Bone marrow (tissue), 2 donors: Measurements from ENCODE around the gene PDE4A.

ENCODE experiments used
- DNase-seq, 2 donors: peaks; one replicate each; lab custom pipeline; 2025; lab: John Stamatoyannopoulos, UW

The PDE4A gene

DNA sequence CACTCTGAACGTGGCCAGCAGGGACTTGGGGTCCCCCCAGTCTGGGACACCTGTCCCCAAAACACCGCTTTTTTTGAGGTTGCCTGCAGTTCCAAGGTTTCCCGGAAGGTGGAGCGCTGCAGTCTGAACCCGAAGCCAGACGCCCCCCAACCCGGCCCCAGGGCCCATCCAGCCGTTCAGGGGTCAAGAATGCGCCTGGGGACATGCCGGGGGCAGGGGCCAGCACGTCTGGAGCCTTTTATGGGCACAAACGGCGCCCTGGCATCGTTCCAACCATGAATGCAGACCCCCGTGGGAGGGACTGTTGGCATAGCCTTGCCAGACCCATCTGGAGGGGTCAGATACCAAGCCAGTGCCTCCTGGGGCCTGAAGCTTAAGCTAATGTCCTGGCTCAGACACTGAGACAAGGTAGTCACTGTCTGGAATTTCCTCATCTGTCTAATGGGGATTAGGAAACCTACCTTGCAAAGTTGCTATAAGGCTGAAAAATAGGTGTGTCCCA is 90.0 kb downstream of the PDE4A start:
- no peak for DNase-seq

DNA sequence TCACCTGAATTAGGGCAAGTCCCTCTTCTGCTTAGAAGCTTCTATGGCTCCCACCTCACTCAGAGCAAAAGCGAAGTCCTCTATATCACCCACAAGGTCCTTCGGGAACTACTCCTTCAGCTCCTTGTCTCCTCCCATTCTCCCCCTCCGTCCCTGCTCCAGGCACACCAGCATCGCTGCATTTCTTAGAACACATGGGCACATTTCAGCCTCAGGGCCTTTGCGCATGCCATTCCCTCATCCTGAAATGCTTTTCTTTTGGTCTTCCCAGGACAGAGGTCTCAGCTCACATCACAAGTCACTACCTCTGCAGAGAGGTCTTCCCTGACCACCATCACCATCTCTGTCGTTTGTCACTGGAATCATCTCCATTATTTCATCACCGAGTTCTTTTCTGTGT is 92.9 kb downstream of the PDE4A start:
- no peak for DNase-seq

GRCh38 chr19:10514211-10515145 is 94.1 kb downstream of the PDE4A start:
- no peak for DNase-seq

GRCh38 chr19:10516064-10516385 is 95.7 kb downstream of the PDE4A start:
- no peak for DNase-seq

GRCh38 chr19:10516671-10517286 is 96.4 kb downstream of the PDE4A start:
- DNase-seq: no peak

GRCh38 chr19:10517361-10517759 is 97.0 kb downstream of the PDE4A start, which contains the start of gene S1PR5:
Gene S1PR5, minus strand, starts transcription at chr19:10517447. Its CDS starts 2,436 bp downstream, at chr19:10515011.
- DNase-seq: no peak

DNA sequence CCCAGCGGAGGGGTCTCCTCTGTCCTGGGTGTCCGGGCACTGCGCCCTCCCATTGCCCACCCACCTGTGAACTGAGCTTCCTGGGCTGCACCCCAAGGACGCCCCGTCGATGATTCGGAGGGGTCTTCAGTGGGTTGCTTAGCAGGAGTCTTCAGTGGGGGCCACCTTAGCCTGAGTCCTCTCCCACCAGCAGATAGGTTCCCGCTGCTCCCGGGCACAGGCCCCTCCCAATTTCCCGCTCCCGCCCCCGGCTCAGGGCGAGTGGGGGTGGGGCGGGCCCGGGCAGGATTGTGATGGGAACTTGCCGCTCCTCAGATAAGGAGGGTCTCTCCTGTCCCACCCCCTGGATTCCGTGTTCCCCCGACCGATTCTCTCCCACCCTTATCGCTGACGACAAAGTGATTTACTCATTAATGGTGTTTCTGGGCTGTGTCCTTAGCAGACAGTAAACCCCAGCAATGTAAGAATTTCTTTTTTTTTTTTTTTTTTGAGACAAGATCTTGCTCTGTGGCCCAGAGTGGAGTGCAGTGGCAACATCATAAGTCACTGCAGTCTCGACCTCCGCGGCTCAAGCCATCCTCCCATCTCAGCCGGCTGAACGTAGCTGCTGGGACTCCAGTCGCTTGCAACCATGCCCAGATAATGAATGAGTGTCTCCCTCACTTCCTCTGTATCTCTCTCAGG is 97.6 kb downstream of the PDE4A start:
- no peak for DNase-seq

DNA sequence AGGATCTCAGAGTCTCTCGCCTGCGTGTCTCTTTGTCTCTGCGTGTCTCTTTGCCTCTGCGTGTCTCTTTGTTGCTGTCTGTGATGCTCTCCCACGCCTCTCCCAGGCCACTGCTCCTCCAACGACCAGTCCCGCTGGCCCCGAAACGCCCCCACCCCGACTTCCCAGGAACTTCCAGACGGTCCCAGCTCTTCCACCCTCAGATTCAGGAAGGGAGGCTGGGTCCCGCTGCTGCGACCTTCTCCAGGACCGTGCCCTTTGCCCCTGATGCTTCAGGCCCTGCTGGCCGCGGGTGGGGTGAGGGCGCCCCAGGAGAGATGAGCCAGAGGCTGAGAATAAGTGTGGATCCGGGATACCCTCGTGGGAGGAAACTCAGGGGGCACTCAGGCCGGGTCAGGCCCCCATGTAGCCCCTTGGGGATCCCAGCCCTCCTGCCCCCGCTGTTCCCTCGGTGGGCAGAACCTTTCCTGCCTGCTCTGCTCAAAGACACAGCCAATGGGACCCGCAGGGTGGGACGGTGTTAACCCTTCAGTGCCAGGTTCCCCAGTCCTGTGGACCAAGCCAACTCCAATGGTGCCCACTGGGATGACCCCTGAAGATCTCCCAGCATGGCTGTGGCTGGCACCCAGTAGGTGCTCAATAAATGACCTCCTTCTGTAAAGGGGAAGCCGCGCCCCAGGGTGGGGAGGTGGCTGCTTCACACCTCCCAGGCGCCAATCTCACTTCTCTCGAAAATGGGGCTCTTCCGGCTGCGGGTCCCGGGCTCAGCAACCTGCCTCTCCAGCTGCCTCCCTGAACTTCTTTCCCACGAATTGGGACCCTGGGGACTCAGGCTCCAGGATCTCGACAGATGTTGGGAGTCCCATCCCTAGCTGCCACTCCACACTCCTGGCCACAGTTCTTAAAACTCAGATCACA is 98.4 kb downstream of the PDE4A start:
- DNase-seq: no peak
